NCI-H2196 (cell line): ENCODE results near the gene GJA9.
"Not testable (repeated sequence)": the region's sequence is repeated elsewhere in the genome, so short reads cannot be mapped to it uniquely, and the experiment has no call there.

Experiments used
- DNase-seq: peaks from one replicate; lab custom pipeline; 2025; ENCODE audit not compliant: unreplicated experiment; lab: John Stamatoyannopoulos, UW

The GJA9 gene

DNA sequence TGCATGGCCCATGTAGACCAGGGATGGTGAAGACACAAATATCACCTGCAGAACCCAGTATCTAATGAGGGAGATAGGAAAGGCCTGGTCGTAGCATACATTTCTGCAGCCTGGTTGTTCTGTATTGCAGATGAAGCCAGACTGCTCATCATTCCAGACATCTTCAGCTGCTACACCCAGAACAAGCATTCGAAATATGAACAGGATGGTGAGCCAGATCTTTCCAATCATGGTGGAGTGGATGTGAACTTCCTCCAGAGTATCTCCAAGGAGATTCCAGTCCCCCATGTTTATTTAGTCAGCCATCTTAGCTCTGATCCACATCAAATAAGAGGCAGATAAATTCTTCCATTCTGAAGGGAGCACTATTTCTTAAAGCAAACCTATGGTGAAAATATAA, 5.6 kb downstream of the GJA9 start:
- DNase-seq = no peak

DNA sequence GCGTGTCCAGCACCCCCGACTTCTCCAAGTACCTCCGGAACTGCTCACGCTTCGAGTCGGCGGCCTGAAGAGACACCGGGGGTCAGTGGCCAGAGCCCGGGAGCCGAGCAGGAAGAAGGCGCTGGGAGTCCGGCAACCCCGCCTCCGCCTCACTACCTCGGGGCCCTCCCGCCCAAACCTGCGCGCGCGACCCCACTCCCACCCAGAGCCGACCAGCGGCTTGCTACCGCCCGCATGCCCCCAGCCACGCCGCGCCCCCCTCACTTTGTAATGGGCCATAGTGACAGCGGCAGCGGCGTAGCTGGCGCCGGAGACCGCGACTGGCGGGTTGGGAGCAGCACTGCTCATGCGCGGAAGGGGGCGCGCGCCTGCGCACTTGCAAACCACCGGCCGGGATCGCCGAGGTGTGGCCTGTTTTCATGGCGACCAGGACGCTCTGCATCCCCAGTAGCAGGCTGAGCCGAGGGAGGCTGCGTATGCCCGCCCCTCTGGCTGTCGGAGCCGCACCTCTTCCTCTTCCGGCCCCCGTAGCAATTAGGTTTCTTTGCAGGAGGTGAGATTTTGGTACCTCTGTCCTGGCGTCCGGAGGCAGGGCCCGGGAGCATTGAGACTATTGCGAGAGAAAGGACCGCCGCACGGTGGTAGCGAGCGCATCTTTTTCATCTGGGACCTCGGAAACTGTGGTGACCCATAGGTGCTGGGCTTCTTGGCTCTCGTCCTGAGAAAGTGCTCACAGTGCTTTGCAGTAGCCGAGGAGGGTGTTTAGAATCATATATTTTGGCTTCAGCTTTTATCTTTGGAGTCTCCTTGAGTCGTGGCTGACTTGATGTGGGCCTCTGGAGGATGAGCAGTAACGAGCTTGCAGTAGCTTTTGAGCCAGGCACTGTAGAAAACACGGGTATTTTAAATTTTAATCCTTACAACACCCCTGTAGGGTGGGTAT, 8.1 kb downstream of the GJA9 start, which contains the start of gene MYCBP:
Gene MYCBP, minus strand, starts transcription at position 322 of the 943 bp plus-strand sequence. Its CDS starts 43 bp downstream, at position 279.
- peak; percentile 93 for DNase-seq

DNA sequence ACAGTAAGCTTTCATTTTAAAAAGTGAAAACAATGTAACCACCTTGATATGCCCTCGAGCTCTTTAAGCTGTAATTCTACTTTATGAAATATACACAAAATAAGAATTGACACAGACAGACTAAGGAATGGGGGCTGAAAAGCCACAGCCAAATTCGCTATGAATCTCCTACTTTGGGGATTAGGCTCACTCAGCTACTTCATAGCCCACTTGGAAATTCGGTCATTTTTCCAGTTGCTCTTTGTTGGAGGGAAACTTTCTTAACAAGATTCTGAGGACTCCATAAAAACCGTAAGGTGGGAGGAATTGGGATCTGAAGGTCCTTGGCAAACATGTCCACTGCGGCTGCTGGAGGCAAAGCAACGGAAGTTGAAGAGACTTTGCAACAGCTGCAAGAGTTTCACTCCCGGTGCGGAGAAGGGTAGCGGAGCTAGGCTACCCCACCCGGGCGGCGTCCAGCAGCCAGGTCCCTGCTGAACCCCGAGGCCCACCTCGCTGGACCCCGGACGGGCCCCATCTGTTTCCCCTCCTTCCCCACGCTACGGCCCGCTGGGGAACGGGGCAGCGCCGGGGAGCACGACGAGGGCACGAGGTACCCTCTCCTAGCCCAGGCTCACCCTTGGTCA, 8.9 kb downstream of the GJA9 start:
- DNase-seq = no peak

DNA sequence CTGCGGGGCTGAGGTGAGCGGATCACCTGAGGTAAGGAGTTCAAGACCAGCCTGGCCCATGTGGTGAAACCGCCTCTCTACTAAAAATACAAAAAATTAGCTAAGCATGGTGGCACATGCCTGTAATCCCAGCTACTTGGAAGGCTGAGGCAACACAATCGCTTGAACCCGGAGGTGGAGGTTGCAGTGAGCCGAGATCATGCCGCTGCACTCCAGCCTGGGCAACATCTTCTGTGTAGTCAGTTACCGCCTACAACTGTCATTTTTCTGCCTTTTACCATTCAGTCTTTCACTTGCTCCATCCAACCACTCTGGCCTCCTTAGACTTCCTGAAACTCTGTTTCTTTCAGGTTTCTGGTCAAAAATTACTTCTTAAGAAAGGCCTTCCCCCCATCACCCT, 10.4 kb downstream of the GJA9 start:
- no peak for DNase-seq

DNA sequence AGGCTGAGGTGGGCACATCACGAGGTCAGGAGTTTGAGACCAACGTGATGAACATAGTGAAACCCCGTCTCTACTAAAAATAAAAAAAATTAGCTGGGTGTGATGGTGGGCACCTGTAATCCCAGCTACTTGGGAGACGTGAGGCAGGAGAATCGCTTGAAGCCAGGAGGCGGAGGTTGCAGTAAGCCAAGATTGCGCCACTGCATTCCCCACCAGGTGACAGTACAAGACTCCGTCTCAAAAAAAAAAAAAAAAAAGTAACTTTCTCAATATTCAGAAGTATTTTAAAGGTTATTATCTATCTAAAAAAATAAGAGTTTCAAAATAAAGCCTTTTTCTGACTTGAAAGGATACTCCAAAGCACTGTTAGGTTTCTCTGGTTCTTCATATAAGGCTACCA, 14.2 kb downstream of the GJA9 start:
- DNase-seq = no peak

DNA sequence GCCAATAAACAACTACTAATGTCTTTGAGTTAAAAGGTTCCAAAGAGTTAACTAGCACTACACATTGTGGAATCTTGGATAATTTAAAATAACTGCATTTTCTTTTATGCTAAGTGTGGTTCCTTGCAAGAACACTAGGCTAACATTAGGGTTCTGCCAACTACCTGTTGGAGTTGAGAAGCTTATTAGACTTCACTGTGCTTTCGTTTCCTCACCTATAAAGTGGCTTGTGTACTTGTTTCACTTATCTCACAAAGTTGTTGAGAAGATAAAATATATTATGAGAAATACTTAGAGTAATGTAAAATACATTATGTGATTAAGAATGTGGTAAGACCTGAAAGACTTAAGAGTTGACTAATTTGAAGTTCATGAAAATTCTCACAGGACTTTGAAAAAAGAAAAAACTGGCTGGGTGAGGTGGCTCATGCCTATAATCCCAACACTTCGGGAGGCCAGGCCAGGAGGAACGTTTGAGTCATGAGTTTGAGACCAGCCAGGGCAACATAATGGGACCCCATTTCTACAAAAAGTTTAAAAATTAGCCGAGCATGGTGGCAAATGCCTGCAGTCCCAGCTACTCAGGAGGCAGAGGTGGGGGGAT, 16.2 kb downstream of the GJA9 start:
- DNase-seq = no peak

DNA sequence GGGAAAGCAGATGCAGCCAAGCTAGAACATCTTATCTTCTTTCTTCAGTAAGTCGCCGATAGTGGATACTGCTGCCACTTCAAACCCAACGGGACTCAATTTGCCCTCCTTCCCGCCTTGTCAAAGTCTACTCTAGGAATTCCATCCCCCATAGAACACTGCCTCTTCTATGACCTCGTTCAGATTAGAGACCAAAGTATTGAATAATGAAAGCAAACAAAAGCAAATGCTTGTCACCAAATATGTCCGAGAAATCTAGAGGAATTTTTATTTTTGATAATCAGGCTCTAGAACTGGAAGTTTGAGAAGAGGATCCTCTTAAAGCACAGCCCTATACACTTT, 21.0 kb downstream of the GJA9 start:
- no peak for DNase-seq

DNA sequence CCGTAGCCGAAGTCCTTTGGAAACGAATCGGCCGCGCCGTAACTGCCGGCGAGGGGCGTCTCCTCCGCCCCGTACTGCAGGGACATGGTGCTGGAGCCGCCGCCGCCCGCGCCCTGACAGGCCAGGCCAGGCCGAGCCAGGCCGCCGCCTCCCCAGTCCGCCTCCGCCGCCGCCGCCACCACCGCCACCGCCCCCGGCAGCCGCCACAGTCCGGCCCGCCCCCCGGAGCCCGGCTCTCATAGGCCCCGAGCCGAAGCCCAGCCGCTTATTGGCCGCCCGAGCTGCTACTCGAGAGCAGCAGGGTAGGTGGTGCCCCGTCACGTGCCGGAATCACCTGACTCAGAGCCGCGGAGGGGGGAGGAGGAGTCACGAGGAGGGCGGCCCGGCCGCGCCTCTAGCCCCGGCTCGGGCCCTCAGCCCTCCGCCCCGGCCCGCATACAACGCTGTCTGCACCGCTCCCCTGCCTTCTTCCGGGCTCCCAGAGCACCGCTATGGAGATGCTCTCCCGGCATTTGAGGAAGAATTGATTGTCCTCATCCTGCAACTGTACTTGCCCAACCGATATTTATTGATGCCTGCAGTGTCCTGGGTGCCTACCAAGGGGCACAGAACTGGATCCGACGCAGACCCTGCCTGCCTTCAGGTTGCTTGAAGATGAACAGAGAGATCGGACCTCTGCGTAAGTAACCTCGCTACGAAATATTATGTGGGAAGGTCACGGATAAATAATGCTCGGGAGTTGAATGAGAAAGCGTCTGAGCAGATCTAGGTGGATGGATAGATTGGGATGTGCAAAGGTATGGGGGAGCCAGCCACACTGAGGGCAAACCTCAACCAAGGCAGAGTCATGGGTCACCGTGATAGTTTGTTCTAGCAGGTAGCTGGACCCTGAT, 21.6 kb downstream of the GJA9 start, which contains the start of gene RRAGC:
Gene RRAGC, minus strand, starts transcription at position 212 of the 893 bp plus-strand sequence. Its CDS starts 126 bp downstream, at position 86.
- DNase-seq = peak; percentile 97

DNA sequence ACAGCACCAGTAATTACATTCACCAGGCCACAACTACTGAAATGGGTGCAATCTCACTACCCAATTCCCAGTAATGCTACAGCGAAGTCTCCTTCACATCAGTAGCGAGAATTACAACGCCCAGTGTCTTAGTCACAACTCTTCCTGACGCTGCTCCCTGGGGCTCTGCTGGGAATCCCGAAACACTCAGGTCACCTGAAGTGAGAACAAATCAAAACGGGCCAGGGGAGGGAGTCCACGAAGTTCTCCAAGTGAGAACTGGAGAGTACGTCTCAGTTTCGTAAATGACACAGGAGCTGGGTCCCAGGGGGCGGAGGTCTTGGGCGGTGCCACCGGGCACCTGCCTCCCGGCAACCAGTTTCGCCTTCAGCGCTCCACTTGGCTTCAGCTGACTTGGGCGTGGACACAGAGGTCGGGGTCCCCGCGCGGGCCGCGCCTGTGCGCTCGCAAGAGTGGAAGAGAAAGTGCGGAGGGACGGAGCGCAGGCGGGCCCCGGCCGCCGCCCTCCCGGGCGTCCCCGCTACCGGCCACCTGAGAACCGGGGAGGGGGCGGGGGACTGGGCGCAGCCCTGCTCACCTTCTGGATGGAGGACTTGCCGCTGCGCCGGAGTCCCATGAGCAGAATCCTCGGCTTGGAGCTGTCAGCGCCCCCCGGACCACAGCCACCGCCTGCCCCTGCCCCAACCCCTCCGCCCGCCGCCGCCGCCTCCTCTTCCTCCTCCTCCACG, 22.4 kb downstream of the GJA9 start:
- DNase-seq = peak; percentile 11

DNA sequence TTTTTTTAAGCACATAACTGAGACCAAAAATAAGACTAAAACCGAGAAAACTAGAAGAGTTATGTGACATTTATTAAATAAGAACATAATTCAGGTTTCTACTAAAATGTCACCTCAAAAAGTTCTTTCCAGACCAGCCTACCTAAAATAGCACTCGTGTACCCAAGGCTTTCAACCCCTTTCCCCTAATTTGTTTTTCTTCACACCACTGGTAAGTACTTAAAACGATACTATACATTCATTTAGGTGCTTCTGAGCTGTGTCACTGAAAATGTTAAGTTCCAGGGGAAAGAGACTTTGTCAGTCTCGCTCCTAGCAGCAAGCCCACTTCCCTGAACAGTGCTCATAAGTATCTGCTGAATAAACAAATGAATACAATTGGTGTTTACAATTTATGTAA, 28.6 kb downstream of the GJA9 start:
- no peak for DNase-seq

DNA sequence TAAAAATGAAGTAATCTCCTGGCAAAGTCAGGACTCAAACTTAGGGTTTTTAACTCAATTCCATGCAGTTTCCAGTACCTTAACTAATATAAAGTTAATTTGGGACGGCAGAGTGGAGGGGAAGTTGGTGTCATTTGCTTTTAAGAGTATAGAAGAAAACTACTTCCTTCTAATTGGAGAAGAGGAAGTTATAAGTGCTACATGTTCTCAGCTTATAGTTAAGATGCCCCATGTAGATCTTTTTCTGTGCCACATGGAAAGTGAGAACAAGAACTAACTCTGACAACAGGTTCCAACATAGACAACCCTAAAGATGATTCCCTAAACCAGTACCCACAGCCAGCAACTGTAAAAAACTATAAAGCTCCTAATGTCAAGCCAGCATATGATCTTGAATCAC, 33.3 kb downstream of the GJA9 start:
- DNase-seq = no peak

DNA sequence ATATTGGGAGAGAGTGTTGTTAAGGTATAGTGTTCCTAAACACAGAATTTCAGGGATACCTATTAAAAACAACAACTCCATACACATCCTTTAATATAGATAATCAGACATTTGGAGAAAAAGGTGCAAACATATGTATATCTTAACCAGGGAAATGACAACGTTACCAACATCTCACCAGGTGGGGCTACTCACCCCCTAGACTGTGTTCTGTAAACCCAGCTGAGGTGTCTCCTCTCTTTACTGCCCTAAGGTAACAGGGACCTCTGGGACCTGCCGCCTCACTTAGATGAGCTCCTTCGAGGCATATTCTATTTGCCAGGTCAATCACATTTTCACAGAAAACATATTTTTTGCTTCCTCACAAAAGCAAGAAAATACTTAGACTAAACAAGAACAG, 35.2 kb downstream of the GJA9 start:
- no peak for DNase-seq

DNA sequence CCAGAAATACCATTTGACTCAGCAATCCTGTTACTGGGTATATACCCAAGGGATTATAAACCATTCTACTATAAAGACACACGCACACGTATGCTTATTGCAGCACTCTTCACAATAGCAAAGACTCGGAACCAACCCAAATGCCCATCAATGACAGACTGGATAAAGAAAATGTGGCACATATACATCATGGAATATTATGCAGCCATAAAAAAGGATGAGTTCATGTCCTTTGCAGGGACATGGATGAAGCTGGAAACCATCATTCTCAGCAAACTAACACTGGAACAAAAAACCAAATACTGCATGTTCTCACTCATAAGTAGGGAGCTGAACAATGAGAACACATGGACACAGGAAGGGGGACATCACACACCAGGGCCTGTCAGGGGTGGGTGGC, 36.3 kb downstream of the GJA9 start:
- not testable (repeated sequence) for DNase-seq

DNA sequence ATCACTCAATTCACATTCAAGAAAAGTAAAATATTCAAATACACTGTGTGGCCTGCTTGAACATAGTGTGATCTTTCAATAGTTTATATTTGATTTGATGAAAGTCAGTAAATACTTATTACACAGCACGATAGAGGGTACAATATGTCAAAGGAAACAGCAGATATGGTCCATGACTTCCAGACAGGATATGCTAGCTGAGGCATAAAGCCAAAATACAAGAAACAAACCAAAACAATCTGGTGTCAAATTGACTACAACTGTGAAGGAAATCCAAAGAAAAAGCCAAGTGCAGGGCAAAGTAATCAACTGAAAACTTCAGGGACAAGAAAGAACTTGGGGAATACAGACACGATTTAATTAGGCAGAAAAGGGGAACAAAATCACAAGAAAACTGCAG, 41.1 kb downstream of the GJA9 start:
- no peak for DNase-seq

DNA sequence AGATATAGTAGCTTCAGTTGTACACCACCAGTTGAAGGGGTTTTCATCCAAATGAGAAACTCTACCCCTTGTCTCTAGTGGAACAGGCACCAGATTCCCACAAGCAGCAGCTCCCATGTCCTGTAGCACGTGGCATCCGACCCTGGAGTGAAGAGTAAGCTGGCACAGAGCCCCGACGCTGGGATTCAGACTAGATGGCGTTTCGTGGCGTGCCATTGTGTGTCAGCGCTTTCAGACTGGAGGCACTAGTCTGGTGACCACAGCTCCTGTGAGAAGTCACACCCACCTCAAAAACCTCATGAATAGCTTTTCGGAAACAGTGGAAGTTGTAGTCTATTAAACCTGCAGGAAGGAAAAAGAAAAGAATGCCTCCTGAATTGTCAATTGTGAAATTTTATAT, 42.0 kb downstream of the GJA9 start:
- DNase-seq = no peak

DNA sequence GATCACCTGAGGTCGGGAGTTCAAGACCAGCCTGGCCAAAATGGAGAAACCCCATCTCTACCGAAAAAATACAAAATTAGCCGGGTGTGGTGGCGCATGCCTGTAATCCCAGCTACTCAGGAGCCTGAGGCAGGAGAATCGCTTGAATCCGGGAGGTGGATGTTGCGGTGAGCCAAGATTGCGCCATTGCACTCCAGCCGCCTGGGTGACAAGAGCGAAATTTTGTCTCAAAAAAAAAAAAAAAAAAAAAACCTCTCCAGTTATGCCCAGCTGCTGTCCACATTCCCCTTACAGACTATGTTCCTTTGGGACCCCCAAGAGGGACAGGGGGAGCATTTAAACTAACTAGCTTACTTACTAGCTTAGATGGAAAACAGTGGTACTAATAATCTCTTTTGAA, 45.1 kb downstream of the GJA9 start:
- not testable (repeated sequence) for DNase-seq

DNA sequence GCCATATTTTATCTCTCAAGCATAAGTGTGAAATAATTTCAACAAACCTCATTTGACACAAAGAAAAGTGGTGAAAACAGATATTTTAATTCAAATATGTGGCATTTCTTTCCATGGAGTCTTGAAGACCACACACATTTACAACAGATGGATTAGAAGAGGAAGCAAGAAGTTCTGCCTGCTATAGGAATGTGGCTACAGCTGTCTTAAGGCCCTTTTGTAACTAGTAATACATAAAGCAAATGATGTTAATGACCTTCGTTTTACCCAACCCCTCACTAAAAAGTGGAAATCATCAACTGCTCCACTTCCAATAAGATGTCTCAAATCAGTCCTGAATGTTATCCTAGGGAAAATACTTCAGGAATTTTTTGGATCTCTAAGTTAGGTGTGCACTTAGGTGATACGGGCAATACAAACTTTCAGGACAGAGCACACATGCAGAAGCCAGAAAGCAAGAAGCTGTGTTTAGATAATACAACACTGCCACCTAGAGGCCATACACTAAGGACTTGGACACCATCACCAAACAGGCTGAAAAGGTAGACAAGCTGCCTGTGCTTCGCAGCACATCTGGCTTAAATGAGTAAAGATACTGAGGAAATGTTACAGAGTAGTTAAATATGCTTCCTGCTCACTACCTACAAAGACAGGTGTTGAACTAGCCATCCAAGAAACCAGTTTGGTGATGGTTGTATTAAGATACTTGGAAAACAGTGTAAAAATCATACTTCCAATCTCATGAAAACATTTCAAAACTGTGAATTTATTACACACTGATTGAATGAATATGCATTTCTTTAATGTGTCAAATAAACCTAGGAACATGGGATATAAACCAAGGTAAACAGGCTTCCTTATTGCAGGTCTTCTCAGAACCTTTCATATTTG, 46.2 kb downstream of the GJA9 start:
- DNase-seq = peak; percentile 82

DNA sequence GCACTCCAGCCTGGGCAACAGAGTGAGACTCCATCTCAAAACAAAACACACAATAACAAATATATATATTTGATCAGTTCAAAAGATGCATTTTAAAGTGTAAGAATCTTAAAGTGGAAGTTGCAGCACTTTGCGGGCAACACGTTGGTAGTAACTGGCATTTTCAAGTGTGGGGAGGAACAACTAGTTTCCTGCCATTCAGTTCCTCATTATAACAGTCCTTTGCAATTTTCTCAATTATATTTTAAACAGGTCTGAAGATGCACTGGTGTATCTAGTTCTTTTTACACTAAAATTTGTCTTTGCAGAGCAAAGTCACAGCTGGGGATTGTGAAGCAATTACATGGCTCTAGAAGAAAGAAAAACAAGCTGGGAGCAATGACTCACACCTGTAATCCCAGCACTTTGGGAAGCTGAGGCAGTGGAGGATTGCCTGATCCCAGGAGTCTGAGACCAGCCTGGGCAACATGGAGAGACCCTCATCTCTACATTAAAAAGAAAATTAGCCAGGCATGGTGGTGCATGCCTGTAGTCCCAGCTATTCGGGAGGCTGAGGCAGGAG, 47.1 kb downstream of the GJA9 start:
- no peak for DNase-seq

DNA sequence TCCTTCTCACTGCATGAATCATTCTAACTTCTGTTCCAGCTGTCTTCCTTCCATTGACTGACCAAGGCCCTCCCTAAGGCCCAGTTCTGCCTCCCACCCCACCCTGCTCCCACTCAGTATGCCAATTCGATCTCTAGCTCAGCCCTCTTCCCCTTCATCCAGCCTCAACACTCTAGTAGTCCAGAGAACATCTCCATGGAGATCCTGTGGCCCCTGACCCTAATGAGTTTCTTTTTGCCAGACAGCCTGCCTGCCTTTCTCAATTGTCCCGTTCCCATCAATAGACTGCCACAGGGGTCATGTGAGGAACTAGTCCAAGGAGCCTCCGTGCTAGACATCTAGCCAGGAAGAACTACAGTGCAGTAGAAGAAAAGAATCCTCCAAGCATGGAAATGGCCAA, 48.2 kb downstream of the GJA9 start:
- no peak for DNase-seq
